GM21526 (cell line): ENCODE data around the gene TBX4.
"Not testable (repeated sequence)": the region's sequence is repeated elsewhere in the genome, so short reads cannot be mapped to it uniquely, and the experiment has no call there.

Experiments used
- ATAC-seq: cut with Tn5 transposase; IDR thresholded peaks from one replicate; pipeline ENCODE4 v1.9.1; 2021; ENCODE audit warnings: moderate library complexity; ENCODE audit not compliant: unreplicated experiment, low FRiP score

TBX4 gene

DNA sequence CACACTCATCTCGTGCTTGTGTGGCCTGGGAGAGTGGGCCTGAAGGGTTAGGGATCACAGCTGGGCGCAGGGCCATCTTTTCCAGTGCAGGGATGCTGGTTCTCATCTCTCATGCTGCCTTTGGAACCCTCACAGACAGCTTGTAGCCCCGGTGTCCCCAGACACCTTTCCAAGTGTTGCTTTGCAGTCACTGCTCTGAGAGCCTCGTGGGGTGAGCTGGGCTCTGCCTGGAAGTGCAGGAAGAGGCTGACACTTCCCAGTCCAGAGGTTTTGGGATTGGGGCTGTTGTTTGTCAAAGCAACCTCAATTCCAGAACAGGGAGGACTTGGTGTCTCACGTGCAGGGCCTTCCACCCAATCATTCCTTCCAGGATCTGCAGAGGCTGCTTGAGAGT is 28.2 kb downstream of the TBX4 start:
- no peak for ATAC-seq

DNA sequence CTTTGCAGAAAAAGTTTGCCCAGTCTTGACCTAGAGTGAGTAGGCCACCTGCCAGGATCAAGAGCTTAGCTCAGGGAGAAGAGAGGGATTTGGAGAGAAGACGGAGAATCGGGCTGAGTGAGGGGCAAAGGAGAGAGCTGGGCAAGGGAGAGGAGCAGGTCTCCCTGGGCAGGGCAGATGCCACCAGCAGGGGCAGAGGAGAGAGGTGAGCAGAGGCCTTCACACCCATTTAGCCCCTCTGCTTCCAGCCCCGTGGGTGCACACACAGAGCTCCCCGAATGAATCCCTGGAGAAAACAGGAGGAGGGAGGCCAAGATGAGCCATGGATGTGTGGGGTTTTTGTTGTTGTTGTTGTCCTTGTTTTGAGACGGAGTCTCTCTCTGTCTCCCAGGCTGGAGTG is 29.2 kb downstream of the TBX4 start:
- no peak for ATAC-seq

DNA sequence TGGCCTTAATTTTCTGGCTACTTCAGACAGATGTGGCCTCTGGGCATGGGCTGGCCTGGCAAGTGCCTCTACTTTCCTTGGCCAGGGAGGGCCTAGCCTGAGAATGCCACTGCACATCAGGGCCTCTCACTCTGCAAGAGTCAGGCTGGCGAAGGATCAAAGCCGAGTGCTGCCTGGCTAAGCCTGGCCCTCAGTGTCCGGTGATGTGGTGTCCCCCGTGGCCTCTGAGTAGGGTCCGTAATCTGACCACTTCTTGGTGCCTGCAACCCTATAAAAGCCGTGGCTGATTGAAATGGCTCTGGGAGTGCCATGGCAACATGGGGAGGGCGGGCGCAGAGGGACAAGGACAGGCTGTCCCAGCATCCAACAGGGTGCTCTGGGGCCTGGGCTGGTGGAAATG is 30.2 kb downstream of the TBX4 start:
- ATAC-seq: no peak

DNA sequence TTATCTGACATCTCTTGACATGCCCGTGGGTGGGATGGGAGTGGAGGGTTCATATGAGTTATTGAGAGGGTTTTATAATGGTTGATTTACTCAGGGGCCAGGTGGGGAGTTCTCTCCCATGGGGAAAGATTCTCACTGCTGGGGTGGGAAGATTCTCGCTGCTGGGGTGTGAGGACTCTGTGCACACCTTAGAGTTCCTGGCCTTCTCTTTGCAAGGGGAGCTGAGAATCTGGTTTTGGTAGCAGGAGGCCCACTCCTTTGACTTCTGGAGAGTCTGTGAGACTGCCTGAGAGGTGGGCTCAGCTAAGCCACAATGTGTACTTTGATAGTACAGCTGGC is 31.5 kb downstream of the TBX4 start:
- ATAC-seq: no peak

DNA sequence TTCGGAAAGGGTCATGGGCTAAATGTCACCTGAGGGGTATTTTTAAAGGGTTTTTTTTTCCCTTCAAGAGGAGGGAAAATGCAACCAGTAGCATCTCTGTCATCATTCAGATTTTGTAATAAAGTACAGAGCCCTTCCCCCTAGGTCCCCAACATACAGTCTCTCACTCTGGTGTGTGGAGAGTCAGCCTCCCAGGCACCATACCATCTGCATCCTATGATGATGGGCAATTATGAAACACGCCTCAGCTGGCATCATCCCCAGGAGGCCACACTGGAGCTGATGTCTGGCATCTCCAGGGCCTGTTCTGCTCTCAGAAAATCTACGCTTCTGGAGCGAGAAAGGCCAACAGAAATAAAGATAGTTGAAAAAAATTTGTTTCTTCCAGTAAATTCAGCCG is 32.0 kb downstream of the TBX4 start:
- ATAC-seq: no peak

DNA sequence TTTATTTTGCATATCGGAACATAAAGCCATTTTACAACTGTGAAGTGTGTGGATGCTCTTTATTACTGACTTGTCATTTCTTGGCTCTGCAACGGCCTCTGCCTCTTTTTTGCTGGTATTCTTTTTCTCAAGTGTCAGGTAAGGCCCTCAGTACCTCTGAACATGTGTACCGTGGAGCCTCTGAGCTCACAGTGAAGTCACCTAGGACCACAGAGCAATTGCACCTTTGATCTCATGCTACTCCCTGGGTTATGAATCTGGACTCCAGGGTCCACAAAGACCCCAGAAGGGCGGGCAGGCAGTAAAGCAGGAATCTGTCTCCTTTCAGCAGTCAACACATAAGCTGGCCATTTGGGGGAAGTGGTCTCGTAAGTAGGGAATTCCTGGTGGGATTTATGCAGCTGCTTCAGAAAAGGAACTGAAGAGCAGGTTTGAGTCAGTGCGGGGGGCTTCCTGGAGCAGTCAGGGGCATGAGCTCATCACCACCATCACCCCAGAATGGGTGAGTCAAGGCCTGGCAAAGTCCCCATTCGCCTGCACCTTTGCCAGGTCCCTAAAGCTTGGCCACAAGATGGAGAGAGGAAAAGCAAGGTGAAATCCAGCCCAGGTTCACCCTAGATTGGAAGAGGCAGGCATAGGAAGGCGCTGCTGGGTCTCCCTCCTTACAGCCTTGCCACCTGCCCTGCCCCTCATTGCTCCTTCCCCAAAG is 33.0 kb downstream of the TBX4 start:
- ATAC-seq: no peak

DNA sequence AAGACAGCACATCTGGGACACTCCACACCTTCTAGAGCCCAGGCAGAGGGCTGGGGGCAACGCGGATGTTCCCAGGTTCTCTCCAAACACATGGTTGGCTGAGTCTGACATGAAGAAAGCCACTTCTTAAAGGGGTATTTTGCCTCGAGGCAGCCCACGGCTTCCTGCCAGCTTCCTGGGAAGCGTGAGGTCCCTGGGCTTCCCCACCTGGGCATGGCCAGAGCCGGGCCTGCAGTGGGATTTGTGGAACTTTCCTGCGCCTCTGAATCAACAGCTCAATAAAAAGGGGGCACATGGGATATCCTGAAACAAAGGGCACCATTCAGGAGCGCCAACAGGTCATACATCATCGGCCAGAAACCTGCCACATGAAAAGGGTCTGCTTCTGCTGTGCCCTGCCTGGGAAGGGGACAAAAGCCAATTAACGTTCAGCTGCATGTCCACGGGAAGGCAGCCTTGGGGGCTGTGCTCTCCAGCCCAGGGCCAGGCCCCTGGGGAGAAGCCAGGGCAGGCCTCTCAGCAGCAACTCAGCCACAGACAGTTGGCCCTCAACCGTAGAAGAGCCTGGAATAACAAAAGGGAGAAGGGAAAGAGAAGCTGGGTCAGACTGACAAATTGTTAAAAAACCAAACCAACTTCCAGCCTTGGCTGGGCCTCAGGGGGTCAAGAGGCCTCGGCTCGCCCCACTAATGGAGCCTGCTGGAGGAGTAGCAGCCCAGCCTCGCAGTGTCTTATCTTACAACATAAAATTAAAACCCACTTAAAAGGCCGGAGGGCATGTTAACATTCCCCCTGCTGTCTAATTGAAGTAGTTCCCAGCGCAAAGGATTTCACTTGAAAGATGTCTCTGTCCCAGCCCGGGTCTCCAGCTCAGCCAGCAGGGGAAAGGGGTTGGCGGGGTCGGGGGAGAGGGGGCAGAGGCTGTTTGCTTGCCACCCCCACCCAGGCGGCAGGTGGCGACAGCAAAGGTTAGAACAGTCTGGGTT is 34.2 kb downstream of the TBX4 start:
- no peak for ATAC-seq

DNA sequence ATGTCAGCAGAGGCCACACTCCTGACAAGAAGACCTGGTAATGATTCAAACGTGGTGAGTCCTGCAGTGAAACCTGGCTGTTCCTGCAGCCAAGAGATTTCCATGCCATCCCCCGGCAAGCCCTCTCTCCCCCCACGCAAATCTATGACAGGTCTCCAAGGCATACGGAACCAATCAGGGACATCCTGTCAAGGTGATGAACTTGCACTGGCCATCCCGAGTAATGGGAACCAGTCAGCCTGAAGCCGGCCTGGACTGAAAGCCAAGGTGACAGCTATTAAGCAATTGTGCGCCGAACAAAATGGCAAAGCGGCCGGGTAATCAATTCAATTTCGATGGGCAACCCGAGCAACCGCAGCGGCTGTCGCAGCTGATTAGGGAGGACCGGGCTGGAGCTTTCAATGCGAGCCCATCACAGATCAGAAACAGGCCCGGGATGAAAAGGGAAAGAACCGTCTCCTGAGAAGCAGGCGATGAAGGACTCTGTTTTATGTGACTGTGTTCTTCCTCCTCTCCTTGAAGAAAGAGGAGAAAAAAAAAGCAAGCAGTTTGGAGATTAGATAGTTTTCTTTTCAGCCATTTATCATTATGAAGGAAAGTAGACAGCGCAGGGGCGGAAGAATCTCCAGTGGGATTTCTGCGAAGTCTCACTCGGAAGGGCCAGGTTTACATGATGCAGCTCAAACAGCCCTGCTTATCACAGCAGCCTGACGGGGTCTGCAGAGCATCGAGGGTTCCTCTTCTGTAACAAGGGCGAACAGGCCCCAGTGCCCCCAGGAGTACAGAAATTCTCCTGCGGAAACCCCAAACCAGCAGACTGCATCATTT is 35.2 kb downstream of the TBX4 start:
- ATAC-seq: no peak

DNA sequence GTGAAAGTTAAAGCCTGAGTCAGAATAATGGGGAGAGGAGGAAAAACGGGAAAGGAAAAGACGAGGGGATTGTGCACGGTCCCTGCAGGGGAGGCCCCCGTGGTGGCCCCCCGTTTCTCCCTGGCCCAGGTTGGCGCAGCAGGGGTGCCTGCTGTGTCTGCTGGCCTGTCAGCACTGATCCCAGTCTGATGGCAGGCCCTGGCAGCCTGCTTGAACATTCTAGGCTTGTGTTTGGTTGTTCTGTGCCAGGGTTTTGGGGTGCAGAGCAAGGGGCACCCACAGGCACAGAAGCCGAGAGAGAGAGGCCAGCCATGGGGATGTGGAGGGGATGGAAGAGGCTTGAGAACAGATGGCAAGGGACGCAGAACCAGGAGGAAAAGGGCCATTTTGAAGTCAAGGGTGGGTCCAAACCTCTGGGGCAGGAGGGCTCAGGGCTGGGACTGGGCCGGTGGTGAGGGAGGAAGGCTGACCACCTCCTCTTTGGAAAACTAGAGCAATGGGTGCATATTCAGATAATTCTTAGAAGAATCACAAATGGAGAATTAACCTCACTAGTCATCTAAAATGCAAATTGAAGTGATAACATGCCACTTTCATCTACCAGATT is 35.9 kb downstream of the TBX4 start:
- no peak for ATAC-seq

DNA sequence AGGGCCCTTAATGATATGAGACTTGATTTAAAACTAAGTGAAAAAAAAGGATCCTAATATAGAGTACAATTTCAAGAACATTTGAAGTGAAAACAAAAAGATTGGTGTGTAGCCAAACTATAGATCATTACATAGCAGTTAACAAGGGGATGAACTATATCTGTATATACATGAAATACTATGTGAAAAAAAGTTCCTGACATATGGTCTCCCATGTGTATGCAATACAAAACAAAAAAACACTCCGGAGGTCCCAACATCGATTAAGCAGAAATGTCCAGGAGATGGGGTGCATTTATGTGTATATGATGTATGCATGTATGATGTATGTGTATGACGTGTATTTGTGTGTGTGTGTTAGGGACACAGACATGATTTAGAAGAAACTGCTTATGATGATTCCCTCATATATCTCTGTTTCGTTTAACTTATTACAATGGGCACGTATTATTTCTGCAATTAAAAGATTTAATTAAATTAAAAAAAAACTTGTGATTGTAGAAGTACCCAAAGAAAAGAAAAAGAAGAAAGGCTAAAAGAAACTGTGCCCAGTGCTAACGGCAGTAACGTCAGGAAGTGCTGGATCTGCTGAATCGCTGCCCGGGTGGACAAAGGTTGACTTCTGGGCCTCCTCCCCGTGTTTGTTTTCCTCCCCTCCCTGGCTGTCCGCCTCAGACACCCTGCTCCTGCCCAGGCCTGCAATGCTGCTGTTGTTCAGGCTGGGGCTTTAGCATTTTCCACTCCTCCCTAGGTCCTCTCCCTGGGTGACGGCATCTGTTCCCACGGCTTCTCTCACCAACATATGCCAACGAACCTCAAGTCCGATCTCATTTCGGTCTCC is 36.9 kb downstream of the TBX4 start:
- ATAC-seq: no peak

DNA sequence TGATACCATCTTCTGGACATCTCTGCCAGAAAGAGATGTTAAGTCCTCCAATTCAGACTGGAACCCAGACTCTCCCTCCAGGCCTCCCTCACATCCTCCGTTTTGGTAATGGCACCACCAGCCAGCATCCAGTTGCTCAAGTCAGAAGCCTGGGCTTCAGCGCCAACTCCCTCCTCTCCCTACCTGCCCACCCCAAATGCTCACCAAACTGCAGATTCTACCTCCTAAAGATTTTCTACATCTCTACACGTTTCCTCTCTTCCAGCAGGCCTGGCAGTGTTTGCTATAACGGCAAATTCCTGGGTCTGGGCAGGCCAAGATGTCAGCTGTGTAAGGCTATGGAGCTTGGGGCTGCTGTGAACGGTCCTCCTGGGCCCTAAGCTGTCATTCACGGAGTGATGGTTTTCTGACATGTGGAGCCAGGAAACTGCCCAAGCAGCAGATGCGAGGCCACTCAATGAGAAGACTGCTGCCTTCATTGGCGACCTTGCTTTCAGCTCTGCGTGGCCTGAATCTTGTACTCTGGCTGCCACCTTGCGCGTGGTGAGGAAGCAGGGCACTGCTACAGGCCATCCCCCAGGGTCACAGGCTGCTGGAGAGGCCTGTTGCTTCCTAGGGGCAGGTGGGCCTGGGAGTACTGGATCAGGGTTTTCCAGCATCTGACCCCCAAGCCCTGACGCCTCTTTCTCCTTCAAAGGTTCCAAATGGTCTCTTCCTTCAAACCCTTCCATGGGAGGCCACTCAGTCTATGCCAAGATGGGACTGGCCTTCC is 37.7 kb downstream of the TBX4 start:
- ATAC-seq: no peak

DNA sequence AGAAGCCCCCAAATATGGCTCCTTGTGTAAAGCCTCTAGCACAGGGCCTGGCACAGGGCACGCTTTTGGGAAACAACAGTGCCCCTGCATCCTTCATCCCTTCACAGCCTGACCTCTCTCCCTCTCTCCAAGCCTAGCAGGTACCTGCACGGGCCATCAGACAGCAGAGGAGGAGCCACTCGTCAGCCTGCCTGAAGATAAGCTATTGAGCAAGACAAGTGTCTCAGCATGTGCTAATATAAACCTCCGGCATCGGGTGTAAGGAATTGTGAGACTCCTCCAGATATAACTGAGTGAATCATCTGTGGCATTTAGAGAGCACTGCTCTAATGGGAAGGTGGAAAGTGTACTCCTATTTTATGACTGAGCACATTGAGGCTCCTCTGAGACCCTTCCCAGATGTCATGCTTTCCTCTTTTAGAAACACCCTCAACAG is 38.3 kb downstream of the TBX4 start:
- ATAC-seq: no peak

DNA sequence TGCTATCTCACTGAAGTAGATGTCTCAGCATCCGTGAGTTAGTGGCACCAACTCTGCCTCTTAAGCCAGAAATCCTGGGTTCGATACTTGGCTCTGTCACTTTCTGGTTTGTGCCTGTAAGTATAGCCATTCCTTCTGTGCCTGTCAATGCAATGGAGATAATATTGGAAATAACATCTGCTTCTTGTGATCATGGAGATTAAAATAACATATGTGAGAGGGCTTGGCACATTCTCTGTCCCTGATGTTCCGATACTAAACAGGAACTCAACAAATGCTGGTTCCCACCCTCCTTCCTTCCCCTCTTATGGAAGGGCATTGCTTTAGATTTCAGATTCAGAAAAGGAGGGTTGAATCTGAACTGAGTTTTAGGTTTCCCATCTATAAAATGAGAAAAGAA is 39.8 kb downstream of the TBX4 start:
- ATAC-seq: no peak

DNA sequence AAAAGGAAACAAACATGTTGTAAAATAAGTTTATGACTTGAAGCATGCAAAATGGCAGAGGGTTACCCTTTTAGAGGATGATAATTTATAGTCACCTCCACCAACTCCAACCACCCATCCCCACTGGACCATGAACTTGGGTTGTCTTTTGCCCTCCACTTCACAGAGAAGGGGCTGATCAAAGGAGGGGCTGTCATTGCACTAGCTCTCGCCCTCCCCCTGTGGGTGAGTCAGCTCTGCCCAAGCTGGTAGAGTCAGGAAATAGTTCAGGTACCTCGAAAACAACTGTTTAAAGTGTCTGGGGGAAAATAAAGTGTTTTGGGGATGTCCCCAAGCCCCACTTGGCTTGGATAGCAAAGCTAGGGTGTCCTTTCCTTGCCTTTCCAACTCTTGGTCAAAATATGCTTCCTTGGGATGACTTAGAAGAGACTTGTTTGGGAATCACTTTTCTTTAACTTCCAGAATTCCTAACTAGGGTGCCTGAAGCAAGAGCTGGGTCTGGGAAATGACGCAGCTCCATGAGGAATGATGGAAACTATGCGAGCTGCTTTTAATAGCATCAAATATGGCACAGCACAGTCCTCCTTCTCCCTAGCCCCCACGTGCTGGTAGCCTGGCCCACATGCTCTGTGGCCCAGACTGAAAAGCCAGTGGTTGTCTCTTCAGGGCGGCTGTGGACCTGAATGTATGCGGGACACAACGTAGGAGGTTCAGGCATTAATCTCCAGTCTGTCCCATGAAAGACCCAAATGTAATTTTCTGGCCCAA is 40.7 kb downstream of the TBX4 start:
- ATAC-seq: no peak

DNA sequence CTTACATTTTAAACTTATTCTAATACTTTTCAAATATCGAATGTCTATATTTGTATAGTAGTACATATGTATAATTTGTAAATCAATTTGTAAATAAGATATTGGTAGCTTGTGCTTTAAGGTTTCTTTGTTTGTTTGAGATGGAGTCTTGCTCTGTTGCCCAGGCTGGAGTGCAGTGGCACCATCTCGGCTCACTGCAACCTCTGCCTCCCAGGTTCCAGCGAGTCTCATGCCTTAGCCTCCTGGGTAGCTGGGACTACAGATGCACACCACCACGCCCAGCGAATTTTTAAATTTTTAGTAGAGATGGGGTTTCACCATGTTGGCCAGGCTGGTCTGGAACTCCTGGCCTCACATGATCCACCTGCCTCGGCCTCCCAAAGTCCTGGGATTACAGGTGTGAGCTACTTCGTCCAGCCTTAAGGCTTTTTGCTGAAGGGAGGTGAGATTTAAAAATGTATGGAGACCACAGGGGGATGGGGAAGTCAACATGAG is 41.7 kb downstream of the TBX4 start:
- not testable (repeated sequence) for ATAC-seq

DNA sequence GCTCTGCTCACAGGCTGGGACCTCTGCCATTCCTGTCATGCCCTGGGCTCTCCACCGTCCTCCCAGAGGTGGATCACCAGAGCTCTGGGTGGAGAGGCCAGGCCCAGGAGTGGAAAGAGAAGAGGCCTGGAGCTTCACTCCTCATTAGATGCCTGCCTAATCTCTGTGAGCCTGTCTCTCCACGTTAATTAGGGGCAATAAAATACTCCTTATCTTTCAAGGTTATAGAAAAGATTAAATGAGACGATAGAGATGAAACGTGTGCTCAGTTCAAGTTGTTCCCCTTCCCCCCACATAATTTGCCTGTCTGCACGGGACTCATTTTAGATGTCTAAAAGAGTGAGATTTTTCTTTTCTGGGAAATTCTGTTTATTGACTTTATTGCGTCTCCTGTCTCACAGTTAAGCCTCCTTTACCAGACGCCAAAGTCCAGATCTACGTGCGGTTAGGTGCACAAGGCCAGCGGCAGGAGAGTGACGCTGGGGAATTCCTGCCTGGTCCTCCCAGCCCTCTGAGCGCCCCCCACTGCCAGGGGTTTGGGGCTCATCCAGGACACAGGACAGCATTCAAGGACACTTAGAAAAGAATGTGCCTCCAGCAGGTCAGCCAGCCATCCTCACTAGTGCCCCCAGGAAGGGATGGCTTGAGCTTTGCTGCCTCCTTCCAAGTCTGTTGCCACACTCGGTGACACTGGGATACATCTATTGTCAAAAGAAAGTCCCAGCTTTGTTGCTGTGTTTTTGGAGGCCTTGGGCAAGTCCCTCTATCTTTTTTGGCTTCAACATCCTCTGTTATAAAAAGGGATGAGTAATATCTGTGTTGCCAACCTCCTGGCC is 42.3 kb downstream of the TBX4 start:
- ATAC-seq: no peak

DNA sequence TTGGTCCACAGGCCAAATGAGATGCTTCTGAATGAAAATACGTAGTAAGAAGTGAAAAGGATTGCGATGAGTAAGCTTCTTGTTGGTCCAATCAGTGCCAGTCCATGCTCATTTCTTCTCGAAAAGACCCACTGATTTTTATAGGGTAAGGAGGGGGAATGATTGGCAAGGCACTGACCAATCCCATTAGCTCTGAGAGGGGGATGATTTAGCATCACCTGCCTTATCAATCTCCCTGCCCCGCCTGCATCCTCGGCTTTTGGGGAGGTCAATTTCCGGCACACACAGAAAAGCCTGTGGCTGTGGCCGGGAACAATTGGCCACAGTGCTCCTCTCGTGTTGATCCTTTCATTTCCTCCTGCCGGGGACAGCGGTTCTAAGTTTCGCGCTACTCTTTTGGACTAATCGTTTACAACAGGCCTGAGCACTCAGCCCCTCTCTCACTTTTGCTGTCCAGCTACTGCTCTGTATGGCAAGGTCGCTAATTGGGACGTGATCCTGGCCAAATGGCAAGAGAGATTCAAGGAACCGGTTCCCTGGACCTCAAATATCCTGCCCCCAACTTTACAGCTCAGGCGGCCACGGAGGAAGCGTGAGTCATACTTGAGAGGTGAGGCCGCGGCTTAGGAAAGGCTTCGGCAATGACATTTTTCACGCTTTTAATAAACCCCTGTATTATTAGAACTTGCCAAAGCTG is 43.1 kb downstream of the TBX4 start:
- no peak for ATAC-seq
